RKO (cell line): Measurements from ENCODE around the gene OPTC.

Experiments
- DNase-seq: peaks from one replicate; pipeline ENCODE4 v3.0.0-alpha.2; 2016; ENCODE audit warnings: low spot score

Gene OPTC

GRCh38 chr1:203536980-203537455 is 43.1 kb downstream of the OPTC start:
- no peak for DNase-seq

GRCh38 chr1:203537806-203538464 is 44.0 kb downstream of the OPTC start:
- DNase-seq, result no peak

GRCh38 chr1:203538726-203539125 is 44.8 kb downstream of the OPTC start:
- no peak for DNase-seq

GRCh38 chr1:203539831-203540546 is 46.0 kb downstream of the OPTC start:
- DNase-seq, result no peak

- DNase-seq, result no peak
These were observed 50.5 kb downstream of the OPTC start for GRCh38 chr1:203544485-203544884.

- no peak for DNase-seq
These were observed 51.2 kb downstream of the OPTC start for GRCh38 chr1:203544978-203545816.

GRCh38 chr1:203546274-203546673 is 52.3 kb downstream of the OPTC start:
- DNase-seq, result no peak

- DNase-seq, result no peak
These were observed 53.2 kb downstream of the OPTC start for GRCh38 chr1:203547147-203547546.

GRCh38 chr1:203547771-203548421 is 53.9 kb downstream of the OPTC start:
- no peak for DNase-seq

- no peak for DNase-seq
These were observed 54.9 kb downstream of the OPTC start for GRCh38 chr1:203548892-203549291.

GRCh38 chr1:203549309-203549708 is 55.4 kb downstream of the OPTC start:
- no peak for DNase-seq

- DNase-seq, result no peak
These were observed 56.9 kb downstream of the OPTC start for GRCh38 chr1:203550846-203551245.

- no peak for DNase-seq
These were observed 57.6 kb downstream of the OPTC start for GRCh38 chr1:203551550-203551949.

- no peak for DNase-seq
These were observed 59.5 kb downstream of the OPTC start for GRCh38 chr1:203553496-203553895.

GRCh38 chr1:203554071-203554470 is 60.1 kb downstream of the OPTC start:
- no peak for DNase-seq

- DNase-seq, result no peak
These were observed 61.1 kb downstream of the OPTC start for GRCh38 chr1:203555076-203555475.

- no peak for DNase-seq
These were observed 61.6 kb downstream of the OPTC start for GRCh38 chr1:203555511-203556046.

GRCh38 chr1:203556047-203556851 is 62.3 kb downstream of the OPTC start:
- DNase-seq, result no peak

- no peak for DNase-seq
These were observed 63.4 kb downstream of the OPTC start for GRCh38 chr1:203557390-203557789.

GRCh38 chr1:203558064-203558760 is 64.3 kb downstream of the OPTC start:
- peak; percentile 96 for DNase-seq
